Thoracic aorta (tissue), 2 donors: ENCODE measurements around the gene GPX4. TPM values are rescaled to one million over a fixed set of nuclear protein-coding genes. Genes with fewer than 3 reads are reported as not detected.

ENCODE experiments used
- ATAC-seq: fragments of 150-250 bp; one replicate; pipeline ENCODE4 v1.8.0; 2017; ENCODE audit warnings: low read depth; ENCODE audit not compliant: insufficient number of reproducible peaks, low FRiP score
- DNase-seq: peaks from one replicate; pipeline ENCODE4 v3.0.0-alpha.2; 2020; ENCODE audit warnings: low spot score
- H3K27ac ChIP-seq, 2 donors: fragments of 200-600 bp; sonication (generic); 1 replicate in 1 of 2; 2 replicates in 1 of 2; pipeline ENCODE4 v1.5.1; 2016; ENCODE audit warnings: mild to moderate bottlenecking in 2 of 2, moderate library complexity in 2 of 2
- H3K27me3 ChIP-seq: fragments of 200-600 bp; sonication (generic); replicated peaks from 2 replicates; pipeline ENCODE4 v1.6.0; 2016; ENCODE audit warnings: mild to moderate bottlenecking; ENCODE audit not compliant: insufficient read depth
- H3K36me3 ChIP-seq: fragments of 200-600 bp; sonication (generic); one replicate; pipeline ENCODE4 v1.5.1; 2016
- H3K4me1 ChIP-seq, 2 donors: fragments of 200-600 bp; sonication (generic); 1 replicate in 1 of 2; 2 replicates in 1 of 2; pipeline versions ENCODE4 v1.5.1 to v1.6.0; 2016; ENCODE audit warnings: low read depth in 2 of 2, mild to moderate bottlenecking in 1 of 2; ENCODE audit not compliant: control insufficient read depth in 1 of 2
- H3K4me3 ChIP-seq: fragments of 200-600 bp; sonication (generic); 2 replicates; pipeline ENCODE4 v1.5.1; 2016; ENCODE audit warnings: mild to moderate bottlenecking
- H3K9me3 ChIP-seq: fragments of 200-600 bp; sonication (generic); 2 replicates; pipeline ENCODE4 v1.5.1; 2016
- total RNA-seq, 2 donors: library from RNA; depleted of rRNA; stranded (reverse); fragments of >200 nt; gene quantifications; one replicate each; pipeline versions ENCODE4 v1.1.0 to v1.2.3, GENCODE V29; 2016
- TF ChIP-seq, protein P1 (sequence below): fragments of 200-600 bp; sonication (generic); IDR thresholded peaks from one replicate; pipeline ENCODE4 v1.5.1; 2019; ENCODE audit warnings: antibody characterized with exemption

The GPX4 gene
- total RNA-seq, 2 donors from 2014 or later = 259 to 441 TPM

DNA sequence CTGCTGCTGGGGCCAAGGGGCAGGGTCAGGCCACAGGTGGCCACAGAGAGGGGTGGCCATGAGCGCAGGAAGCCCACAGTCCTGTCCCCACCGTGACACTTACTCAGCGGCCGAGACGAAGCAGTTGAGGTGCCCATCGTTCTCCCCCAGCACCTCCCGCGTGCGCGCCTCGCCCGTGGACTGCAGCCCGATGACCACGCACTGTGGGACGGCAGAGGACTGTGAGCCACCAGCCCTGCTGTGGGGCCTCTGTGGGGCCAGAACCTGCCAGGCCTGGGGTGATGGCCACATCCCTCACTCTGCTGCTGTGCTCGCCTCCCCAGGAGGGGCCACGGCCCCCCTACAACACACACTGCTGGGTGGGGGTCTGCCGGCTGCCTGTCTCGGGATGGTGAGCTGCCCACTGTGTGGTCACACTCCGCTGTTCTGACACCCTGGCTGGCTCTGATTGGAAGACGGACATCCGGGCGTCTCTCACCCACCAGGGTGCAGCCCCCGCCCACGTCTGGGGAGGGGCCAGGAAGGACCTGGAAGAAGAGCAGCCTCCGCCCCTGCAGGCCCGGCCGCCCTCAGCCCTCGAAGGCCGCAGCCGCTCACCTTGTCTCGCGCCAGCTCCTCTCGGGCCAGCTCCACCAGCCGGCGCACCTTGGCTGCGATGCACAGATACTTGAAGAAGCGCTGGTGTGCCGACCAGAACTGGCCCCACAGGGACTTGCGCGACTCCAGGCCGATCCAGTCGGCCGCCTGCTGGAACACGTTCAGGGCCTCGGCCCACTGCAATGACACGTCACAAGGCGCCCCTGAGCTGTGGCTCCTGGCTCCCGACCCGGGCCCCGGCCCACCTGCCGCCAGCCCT, 13.2 kb downstream of the GPX4 start:
- H3K27ac ChIP-seq = no peak overlapping the region
- H3K9me3 ChIP-seq = no peaks in the 10 kb centered on the region
- H3K36me3 ChIP-seq = peaks cover 82% of the 10 kb centered on the region
- peaks cover 0 to 22% of the 10 kb centered on the region in 2 donors for H3K4me1 ChIP-seq
- no peaks in the 10 kb centered on the region for H3K27me3 ChIP-seq
- ATAC-seq (no peak), DNase-seq (no peak)
- no peak overlapping the region for H3K4me3 ChIP-seq
- TF ChIP-seq, protein P1, sequence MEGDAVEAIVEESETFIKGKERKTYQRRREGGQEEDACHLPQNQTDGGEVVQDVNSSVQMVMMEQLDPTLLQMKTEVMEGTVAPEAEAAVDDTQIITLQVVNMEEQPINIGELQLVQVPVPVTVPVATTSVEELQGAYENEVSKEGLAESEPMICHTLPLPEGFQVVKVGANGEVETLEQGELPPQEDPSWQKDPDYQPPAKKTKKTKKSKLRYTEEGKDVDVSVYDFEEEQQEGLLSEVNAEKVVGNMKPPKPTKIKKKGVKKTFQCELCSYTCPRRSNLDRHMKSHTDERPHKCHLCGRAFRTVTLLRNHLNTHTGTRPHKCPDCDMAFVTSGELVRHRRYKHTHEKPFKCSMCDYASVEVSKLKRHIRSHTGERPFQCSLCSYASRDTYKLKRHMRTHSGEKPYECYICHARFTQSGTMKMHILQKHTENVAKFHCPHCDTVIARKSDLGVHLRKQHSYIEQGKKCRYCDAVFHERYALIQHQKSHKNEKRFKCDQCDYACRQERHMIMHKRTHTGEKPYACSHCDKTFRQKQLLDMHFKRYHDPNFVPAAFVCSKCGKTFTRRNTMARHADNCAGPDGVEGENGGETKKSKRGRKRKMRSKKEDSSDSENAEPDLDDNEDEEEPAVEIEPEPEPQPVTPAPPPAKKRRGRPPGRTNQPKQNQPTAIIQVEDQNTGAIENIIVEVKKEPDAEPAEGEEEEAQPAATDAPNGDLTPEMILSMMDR = no peak

DNA sequence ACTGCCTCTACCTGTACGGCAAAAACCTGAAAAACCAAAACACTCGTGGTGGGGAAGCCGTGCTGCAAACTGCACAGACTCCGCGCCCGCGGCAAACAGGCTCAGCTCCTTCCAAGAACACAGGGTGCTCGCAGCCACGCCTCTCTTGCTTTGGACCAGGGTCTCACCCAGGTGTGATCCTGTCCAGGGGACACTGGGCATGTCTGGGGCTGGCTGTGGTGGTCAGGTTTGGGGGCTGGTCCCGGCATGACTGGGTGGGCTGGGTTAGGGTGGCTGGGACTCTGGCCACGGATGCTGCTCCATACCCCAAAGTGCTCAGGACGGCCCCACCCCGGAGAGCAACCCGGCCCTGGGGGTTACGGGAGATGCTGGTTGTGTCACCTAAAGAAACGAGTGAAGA, 13.9 kb downstream of the GPX4 start:
- H3K4me3 ChIP-seq = no peak overlapping the region
- no peak overlapping the region for H3K27ac ChIP-seq
- ATAC-seq = no peak
- TF ChIP-seq, protein P1 = no peak
- peaks cover 0 to 19% of the 10 kb centered on the region in 2 donors for H3K4me1 ChIP-seq
- H3K36me3 ChIP-seq = peaks cover 81% of the 10 kb centered on the region
- DNase-seq = no peak
- no peaks in the 10 kb centered on the region for H3K9me3 ChIP-seq
- H3K27me3 ChIP-seq = no peaks in the 10 kb centered on the region

DNA sequence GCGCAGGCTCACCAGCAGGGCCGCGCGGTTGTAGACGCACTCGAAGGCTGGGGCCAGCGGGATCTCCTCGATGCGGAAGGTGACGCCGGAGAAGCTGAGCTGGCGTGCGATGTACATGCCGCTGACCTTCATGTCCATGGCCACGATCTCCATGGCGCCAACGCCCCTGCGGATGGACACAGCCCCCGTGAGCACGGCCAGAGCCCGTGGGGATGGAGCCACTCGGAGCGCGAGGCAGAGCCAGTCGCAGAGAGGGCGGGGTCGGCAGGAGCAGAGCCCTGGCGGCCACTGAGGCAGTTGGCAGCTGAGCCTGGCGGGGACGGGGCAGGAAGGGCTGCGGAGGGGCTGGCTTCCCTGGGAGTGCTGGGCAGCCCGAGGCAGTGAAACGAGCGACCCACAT, 15.2 kb downstream of the GPX4 start:
- no peak overlapping the region for H3K27ac ChIP-seq
- H3K9me3 ChIP-seq = no peaks in the 10 kb centered on the region
- H3K4me3 ChIP-seq = no peak overlapping the region
- peaks cover 92% of the 10 kb centered on the region for H3K36me3 ChIP-seq
- no peak for DNase-seq
- TF ChIP-seq, protein P1 = no peak
- no peaks in the 10 kb centered on the region for H3K27me3 ChIP-seq
- peaks cover 0 to 9% of the 10 kb centered on the region in 2 donors for H3K4me1 ChIP-seq
- no peak for ATAC-seq

DNA sequence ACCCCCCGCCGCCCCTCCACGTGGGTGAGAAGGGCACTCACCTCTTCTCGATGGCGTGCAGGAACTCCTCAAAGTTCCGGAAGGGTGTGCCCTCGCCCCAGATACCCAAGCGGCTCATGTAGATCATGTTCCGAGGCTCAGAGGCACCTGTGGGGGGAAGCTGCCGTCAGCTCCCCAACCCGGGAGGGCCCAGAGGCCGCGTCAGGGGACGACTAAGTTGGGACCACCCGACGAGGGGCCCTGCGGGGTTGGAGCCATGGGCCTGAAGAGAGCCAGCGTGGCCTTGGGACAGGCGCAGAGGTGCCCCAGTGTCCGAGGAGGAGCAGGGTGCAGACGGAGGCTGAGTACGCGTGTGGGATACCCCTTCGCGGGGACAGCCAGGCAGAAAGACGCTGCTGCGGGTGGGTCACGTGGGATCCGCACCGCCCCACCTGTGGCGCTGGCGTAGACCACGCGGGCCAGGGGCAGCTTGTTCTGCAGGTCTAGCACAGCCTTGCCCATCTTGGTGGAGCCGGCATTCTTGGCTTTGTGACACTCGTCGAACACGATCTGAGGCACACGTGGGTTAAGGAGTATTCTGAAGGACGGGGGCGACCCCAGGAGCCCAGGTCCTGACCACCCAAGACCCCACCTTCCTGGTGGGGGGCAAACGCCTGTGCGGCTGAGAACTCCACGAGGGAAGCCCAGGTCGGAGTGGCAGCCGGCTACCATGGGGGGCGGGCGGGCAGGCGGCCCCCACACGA, 15.9 kb downstream of the GPX4 start:
- Histone ChIP-seq H3K9me3 (no peaks in the 10 kb centered on the region), H3K4me1 (peaks cover 0 to 5% of the 10 kb centered on the region in 2 donors), H3K4me3 (no peak overlapping the region), H3K36me3 (peaks cover 94% of the 10 kb centered on the region), H3K27me3 (no peaks in the 10 kb centered on the region), H3K27ac (no peak overlapping the region)
- DNase-seq = no peak
- ATAC-seq = no peak
- TF ChIP-seq, protein P1 = no peak

DNA sequence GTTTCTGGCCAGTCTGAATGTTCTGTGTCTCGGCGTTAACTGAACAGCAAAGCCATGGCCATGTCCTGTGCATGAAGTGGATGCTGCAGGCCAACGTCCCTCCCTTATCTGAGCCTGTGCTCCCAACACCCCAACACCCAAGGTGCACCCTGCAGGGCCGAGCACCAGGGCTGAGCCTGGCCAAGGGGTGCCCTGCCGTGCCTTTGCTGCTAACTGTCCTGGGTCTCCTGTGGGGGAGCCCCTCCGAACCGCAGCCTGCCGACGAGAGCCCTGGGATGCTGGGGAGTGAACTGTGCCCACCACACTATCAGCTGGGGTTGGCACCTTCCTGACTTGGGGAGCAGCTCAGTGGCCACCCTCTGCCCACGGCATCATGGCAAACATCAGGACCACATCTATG, 17.6 kb downstream of the GPX4 start:
- no peaks in the 10 kb centered on the region for H3K9me3 ChIP-seq
- ATAC-seq = no peak
- peaks cover 91% of the 10 kb centered on the region for H3K36me3 ChIP-seq
- no peak for DNase-seq
- H3K4me1 ChIP-seq = peaks cover 12 to 17% of the 10 kb centered on the region in 2 donors
- no peak overlapping the region for H3K4me3 ChIP-seq
- no peak overlapping the region for H3K27ac ChIP-seq
- H3K27me3 ChIP-seq = no peaks in the 10 kb centered on the region
- TF ChIP-seq, protein P1 = no peak
